DMS153 (cell line): ENCODE measurements around the gene ZFYVE19.
"Not testable (repeated sequence)": the region's sequence is repeated elsewhere in the genome, so short reads cannot be mapped to it uniquely, and the experiment has no call there.

Experiments
- DNase-seq: peaks from one replicate; lab custom pipeline; 2025; lab: John Stamatoyannopoulos, UW

Gene ZFYVE19

GRCh38 chr15:40847223-40847961, 40.5 kb downstream of the ZFYVE19 start:
- peak; percentile 69 for DNase-seq

GRCh38 chr15:40850576-40851112, 43.8 kb downstream of the ZFYVE19 start:
- DNase-seq, result no peak

- DNase-seq, result no peak
Measured at GRCh38 chr15:40852529-40852928, 45.6 kb downstream of the ZFYVE19 start.

- DNase-seq, result no peak
Measured at GRCh38 chr15:40853241-40853890, 46.5 kb downstream of the ZFYVE19 start.

GRCh38 chr15:40854161-40854560, 47.3 kb downstream of the ZFYVE19 start:
- DNase-seq, result no peak

GRCh38 chr15:40855706-40856234, 48.9 kb downstream of the ZFYVE19 start:
- DNase-seq, result no peak

- no peak for DNase-seq
Measured at GRCh38 chr15:40856746-40857145, 49.9 kb downstream of the ZFYVE19 start.

GRCh38 chr15:40857601-40858341, 50.9 kb downstream of the ZFYVE19 start:
- DNase-seq, result no peak

- no peak for DNase-seq
Measured at GRCh38 chr15:40858706-40859105, 51.8 kb downstream of the ZFYVE19 start.

- DNase-seq, result no peak
Measured at GRCh38 chr15:40859206-40859851, 52.4 kb downstream of the ZFYVE19 start.

GRCh38 chr15:40861147-40861546, 54.3 kb downstream of the ZFYVE19 start:
- DNase-seq, result not testable (repeated sequence)

GRCh38 chr15:40863660-40864270, 56.9 kb downstream of the ZFYVE19 start:
- no peak for DNase-seq
